ENCODE measurements around the gene FAR2. TPM values are rescaled to one million over a fixed set of nuclear protein-coding genes. Genes with fewer than 3 reads are reported as not detected.

The FAR2 gene
- total RNA-seq, 6 donors from 2014 or later, result 6.0 to 25.7 (median 15.9) TPM

- DNase-seq, result no peak
Observed at GRCh38 chr12:29146196-29146595, 2.9 kb upstream of the FAR2 start.

DNA sequence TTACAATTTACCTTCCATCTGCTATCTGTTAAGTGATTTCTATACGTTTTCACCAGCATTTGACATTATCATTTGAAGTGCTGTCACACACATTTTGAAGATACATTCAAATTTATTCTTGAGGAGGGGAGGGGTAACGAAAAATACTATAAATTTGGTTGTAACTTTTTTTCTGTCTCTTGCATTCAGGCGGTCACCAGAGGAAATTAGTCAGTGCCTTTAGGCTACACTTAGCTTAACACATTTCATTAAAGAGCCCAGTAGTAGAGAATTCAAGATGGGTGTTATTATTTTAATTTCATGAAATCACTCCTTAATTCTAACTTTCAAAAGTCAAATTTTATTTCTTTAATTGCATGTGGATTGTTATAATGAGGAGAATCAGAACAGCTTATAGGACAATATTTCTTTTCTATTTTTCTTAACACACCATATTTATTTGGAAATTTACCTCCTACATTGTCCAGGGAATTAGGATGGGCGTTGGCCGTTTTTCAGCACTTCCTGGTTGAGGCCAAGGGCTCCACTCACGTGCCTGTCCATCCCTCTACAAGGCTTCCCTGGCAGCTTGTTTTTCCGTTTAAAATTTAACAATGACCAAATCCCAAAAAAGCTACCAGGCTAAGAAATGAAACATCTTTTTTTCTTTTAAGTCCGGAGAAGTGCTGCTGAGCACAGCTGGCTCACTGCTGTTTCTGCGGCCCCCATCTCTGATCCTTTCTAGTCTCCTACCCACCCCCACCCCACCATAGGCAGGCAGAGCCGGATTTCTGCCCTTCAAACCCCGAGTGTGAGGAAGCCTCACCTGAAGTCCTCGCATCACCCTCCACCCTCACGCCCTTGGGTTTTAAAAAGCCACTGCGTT lies 1.1 kb upstream of the FAR2 start:
- DNase-seq (peak in 1 of 2 donors; percentile 69), ATAC-seq (ENCODE audit: low FRiP score in 2 of 2) (peak in 1 of 2 donors; percentile 39)
- no peaks in the 10 kb centered on the region for H3K9me3 ChIP-seq
- TF ChIP-seq, protein P1, sequence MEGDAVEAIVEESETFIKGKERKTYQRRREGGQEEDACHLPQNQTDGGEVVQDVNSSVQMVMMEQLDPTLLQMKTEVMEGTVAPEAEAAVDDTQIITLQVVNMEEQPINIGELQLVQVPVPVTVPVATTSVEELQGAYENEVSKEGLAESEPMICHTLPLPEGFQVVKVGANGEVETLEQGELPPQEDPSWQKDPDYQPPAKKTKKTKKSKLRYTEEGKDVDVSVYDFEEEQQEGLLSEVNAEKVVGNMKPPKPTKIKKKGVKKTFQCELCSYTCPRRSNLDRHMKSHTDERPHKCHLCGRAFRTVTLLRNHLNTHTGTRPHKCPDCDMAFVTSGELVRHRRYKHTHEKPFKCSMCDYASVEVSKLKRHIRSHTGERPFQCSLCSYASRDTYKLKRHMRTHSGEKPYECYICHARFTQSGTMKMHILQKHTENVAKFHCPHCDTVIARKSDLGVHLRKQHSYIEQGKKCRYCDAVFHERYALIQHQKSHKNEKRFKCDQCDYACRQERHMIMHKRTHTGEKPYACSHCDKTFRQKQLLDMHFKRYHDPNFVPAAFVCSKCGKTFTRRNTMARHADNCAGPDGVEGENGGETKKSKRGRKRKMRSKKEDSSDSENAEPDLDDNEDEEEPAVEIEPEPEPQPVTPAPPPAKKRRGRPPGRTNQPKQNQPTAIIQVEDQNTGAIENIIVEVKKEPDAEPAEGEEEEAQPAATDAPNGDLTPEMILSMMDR (IDR thresholded peaks at IDR 0.05), result no peak
- TF ChIP-seq POLR2A (IDR thresholded peaks at IDR 0.05) (no peak), POLR2AphosphoS5 (IDR thresholded peaks at IDR 0.05) (no peak), EP300 (IDR thresholded peaks at IDR 0.05) (no peak)
- H3K27me3 ChIP-seq, result no peaks in the 10 kb centered on the region
- H3K27ac ChIP-seq, result peak overlapping the region; percentile 83 to 91 (median 90)
- H3K36me3 ChIP-seq, result no peaks in the 10 kb centered on the region
- 13 to 16% methylated on average over 14 of the region's 14 CpGs for WGBS, 2 donors
- H3K4me3 ChIP-seq, result peak overlapping the region; percentile 64 to 81 (median 67)
- H3K4me1 ChIP-seq, result peaks cover 6 to 32% (median 27%) of the 10 kb centered on the region in 4 donors

More at GRCh38 chr12:29146196-29146595, 2.9 kb upstream of the FAR2 start:
- Histone ChIP-seq H3K27me3 (no peaks in the 10 kb centered on the region), H3K27ac (no peak overlapping the region), H3K4me3 (no peak overlapping the region), H3K36me3 (no peaks in the 10 kb centered on the region), H3K4me1 (peaks cover 6 to 24% (median 20%) of the 10 kb centered on the region in 4 donors), H3K9me3 (no peaks in the 10 kb centered on the region)
- TF ChIP-seq EP300 (IDR thresholded peaks at IDR 0.05) (no peak), POLR2A (IDR thresholded peaks at IDR 0.05) (no peak), POLR2AphosphoS5 (IDR thresholded peaks at IDR 0.05) (no peak)
- TF ChIP-seq, protein P1 (IDR thresholded peaks at IDR 0.05), result no peak
- no peak for ATAC-seq (ENCODE audit: low FRiP score in 2 of 2)

- Histone ChIP-seq H3K4me3 (peak overlapping the region; percentile 64 to 81 (median 67)), H3K27ac (peak overlapping the region; percentile 83 to 91 (median 90)), H3K4me1 (peaks cover 9 to 38% (median 30%) of the 10 kb centered on the region in 4 donors), H3K9me3 (no peaks in the 10 kb centered on the region), H3K27me3 (no peaks in the 10 kb centered on the region), H3K36me3 (no peaks in the 10 kb centered on the region)
- WGBS, 2 donors, result 2 to 3% methylated on average over 10 of the region's 10 CpGs
- peak in 1 of 2 donors; percentile 42 for ATAC-seq (ENCODE audit: low FRiP score in 2 of 2)
- DNase-seq, result no peak
- TF ChIP-seq POLR2A (IDR thresholded peaks at IDR 0.05) (no peak), EP300 (IDR thresholded peaks at IDR 0.05) (no peak), POLR2AphosphoS5 (IDR thresholded peaks at IDR 0.05) (no peak)
- TF ChIP-seq, protein P1 (IDR thresholded peaks at IDR 0.05), result no peak
Observed at GRCh38 chr12:29148596-29148910, 525 bp upstream of the FAR2 start.

GRCh38 chr12:29149691-29150281 lies 708 bp downstream of the FAR2 start:
- H3K9me3 ChIP-seq, result no peaks in the 10 kb centered on the region
- H3K27me3 ChIP-seq, result no peaks in the 10 kb centered on the region
- TF ChIP-seq, protein P1 (IDR thresholded peaks at IDR 0.05), result no peak
- TF ChIP-seq EP300 (IDR thresholded peaks at IDR 0.05) (no peak), POLR2AphosphoS5 (IDR thresholded peaks at IDR 0.05) (no peak), POLR2A (IDR thresholded peaks at IDR 0.05) (no peak)
- peak overlapping the region; percentile 64 to 81 (median 67) for H3K4me3 ChIP-seq
- ATAC-seq (ENCODE audit: low FRiP score in 2 of 2) (peak; percentile 22 to 24), DNase-seq (peak in 1 of 2 donors; percentile 86)
- H3K4me1 ChIP-seq, result peaks cover 9 to 43% (median 34%) of the 10 kb centered on the region in 4 donors
- WGBS, 2 donors, result 15 to 19% methylated on average over 10 to 27 of the region's 34 CpGs
- H3K27ac ChIP-seq, result peak overlapping the region; percentile 83 to 91 (median 90)
- H3K36me3 ChIP-seq, result no peaks in the 10 kb centered on the region

All from upper lobe of left lung (tissue), 6 donors.